Fibroblast of the aortic adventitia (primary cell): ENCODE results near the gene EPN2. TPM values are rescaled to one million over a fixed set of nuclear protein-coding genes. Genes with fewer than 3 reads are reported as not detected.
A peak's percentile ranks its signal among the peaks of the same experiment; 100 is the strongest.

Source experiments
- DNase-seq: peaks from one replicate; pipeline ENCODE4 v3.0.0-alpha.2; 2010; ENCODE audit warnings: low read depth
- H3K4me3 ChIP-seq: 2 replicates; pipeline ENCODE4 v1.5.1; 2011; ENCODE audit warnings: low read depth, mild to moderate bottlenecking, control low read depth, low read length, moderate library complexity
- total RNA-seq: library from RNA; depleted of rRNA; stranded (reverse); fragments of >200 nt; gene quantifications from 2 replicates; pipeline ENCODE4 v1.2.3, GENCODE V29; 2012; ENCODE audit warnings: low replicate concordance
- TF ChIP-seq, protein P1 (sequence below): IDR thresholded peaks from 2 replicates; pipeline ENCODE4 v1.5.1; 2011; ENCODE audit warnings: mild to moderate bottlenecking, low read length, control low read depth, inconsistent platforms; ENCODE audit not compliant: insufficient read depth

EPN2 gene
- total RNA-seq, 1 donor = 30.7 TPM

DNA sequence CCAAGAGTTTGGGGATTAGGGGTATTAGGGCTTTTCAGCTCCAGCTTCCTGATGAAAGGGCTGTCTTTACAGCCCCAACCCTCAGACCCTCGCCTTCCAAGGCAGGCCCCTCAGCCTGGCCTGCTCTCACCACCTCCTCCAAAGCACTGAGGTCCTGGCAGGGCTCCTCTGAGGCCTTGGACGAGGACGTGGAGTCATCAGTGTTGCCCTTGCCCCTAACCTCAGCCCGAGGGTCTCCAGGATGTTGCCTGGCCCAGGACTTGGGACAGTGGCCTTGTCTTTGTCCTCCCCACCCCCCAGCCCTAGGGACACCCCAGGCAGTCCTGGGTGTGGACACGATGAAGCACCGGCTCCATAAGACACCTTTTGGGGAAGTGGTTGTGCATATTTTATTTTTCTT, 97.2 kb downstream of the EPN2 start:
- H3K4me3 ChIP-seq = no peak overlapping the region
- DNase-seq = no peak
- TF ChIP-seq, protein P1, sequence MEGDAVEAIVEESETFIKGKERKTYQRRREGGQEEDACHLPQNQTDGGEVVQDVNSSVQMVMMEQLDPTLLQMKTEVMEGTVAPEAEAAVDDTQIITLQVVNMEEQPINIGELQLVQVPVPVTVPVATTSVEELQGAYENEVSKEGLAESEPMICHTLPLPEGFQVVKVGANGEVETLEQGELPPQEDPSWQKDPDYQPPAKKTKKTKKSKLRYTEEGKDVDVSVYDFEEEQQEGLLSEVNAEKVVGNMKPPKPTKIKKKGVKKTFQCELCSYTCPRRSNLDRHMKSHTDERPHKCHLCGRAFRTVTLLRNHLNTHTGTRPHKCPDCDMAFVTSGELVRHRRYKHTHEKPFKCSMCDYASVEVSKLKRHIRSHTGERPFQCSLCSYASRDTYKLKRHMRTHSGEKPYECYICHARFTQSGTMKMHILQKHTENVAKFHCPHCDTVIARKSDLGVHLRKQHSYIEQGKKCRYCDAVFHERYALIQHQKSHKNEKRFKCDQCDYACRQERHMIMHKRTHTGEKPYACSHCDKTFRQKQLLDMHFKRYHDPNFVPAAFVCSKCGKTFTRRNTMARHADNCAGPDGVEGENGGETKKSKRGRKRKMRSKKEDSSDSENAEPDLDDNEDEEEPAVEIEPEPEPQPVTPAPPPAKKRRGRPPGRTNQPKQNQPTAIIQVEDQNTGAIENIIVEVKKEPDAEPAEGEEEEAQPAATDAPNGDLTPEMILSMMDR = no peak

DNA sequence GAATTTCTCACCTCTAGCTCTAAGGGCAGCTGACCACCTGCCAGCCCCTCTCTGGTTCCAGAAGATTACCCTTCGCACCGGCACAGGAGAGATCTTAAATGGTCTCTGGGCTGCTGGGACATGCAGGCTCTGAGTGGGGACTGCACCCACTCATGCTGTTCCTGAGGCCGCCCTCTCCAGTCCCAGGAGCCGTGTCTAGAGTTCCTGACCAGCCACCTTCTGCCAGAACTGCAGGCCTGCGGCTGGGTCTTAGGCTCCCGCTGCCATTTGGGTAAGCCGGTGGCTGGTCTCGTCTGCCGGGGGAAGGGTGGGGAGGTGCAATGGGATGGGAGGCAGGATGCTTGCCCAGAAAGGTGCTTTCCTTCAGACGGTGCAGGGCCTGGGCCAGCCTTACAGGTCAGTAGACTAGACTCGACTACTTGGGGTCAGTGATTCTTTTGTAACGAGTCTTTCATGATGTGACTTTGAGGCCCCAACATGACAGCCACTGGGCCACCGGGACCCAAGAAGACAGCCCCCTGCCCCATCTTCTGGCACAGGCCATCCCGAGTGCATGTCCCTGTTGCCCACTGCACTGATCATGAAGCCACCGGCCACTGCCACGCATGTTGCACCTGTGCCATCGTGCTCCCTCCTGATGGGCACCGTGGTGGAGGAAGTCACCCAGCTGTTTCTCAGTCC, 98.9 kb downstream of the EPN2 start:
- TF ChIP-seq, protein P1 = no peak
- no peak overlapping the region for H3K4me3 ChIP-seq
- no peak for DNase-seq

DNA sequence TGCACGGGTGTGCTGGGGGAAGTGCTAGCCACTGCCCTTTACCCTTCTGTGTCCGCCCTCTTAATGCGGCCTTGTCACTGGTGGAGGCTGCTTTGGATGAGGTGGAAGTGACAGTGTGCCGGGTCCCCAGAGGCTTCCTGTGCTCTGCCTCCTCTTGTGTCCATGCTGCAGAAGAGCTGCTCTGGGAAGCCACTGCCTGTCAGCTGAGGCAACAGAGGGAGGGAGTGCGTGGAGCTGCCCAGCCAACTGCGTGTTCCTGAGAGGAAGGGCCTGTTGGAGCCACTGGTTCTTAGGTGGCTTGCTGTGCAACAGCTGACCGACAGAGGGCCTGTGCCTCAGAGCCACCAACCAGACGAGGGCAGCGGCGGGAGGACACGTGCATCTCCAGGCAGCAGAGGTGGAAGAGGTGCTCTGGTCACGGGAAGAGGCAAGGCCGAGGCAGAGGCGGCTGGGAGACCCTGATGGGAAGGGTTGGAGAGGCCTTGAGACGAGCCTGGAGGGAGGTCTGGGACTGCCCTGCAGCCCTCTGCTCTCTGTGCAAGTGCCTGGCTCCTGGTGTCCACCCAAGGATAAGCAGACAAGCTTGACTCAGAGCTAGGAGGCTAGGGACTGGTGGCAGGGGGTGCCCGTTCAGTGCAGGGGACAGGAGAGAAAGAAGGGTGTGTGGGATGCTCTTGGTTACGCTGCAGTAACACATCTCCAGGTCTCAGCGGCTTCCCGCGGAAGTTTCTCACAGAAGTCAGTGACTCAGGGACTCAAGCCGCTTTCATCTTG, 100.0 kb downstream of the EPN2 start:
- no peak for DNase-seq
- TF ChIP-seq, protein P1 = no peak

DNA sequence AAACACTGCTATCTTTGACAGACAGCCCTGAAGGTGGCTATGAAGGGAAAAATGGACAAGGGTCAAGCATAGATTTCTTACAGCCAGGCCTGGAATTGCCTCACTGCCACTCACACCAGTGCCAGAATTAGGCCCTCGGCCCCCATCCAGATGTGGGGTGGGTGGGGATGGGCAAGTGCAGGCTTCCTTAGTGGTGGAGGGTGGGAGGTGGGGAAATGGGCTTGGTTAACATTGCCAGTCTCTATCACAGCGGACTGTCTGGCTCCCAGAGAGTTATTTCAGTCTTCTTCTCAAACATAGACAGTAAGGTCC, 100.5 kb downstream of the EPN2 start:
- no peak overlapping the region for H3K4me3 ChIP-seq
- DNase-seq = peak; percentile 9
- TF ChIP-seq, protein P1 = no peak

More for the DNA sequence above, 100.0 kb downstream of the EPN2 start:
- no peak overlapping the region for H3K4me3 ChIP-seq

DNA sequence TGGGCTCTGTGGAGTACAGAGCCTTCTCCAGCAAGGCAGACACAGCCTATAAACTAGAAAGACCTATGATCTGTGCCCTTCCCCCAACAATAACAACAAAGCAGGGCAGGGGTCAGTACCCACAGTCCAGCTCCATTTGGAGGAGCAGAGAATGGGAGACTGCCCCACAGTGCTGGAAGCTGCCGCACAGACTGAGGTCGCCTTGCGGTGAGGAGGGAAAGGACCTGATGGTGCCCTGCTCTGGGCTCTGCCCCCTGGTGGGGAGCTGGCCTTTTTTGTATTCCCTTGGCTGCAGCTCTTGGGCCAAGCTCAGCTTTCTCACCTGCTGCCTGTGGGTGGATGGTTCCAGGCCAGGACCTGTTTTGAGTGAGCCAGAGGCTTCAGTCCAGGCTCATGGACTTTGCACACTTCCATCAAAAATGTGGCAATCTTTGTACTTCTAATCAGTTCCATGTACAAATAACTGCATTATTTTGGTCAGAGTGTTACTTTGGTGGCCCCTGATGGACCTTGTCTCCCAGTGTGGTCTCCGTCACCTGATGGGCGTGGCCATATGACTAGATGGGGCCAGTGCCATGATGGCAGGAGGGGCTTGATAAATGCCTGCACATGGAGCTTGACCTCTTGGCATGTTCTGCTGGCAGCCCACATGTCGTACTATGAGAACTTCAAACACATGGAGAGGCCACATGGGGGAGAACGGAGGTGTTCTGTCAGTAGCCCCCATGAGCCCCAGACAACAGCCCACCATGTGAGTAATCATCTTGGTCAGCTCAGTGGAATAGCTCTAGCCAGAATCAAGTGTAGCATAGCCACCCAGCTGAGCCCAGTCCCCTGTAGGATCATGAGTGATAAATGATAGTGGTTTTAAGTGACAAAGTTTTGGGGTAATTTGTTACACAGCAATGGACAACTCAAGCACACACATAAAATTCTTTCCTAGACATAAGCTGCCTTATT, 101.1 kb downstream of the EPN2 start:
- DNase-seq = peak; percentile 28
- H3K4me3 ChIP-seq = no peak overlapping the region
- TF ChIP-seq, protein P1 = peak; percentile 51

DNA sequence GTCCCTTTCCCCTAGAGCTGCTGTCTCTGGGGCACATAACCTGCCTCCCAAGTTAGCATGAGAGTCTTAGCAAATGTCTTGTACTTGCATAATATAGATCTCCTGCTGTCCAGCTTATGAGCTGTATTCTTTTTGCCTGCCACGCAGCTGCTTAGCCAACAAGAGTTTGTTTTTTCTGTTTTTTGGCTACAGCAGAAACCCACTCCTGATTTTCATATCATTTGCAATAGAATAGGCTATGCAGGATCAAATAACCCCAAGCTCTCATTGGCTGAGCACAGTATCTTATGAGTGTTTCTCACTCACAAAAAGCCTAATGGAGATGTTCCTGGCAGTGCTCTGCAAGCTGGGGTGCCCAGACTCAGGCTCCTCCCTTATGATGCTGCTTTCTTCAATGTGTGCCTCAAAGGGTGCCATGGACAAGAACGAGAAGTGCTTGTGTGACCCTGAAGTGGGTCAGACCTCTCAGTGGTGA, 102.2 kb downstream of the EPN2 start:
- peak; percentile 40 for DNase-seq
- no peak overlapping the region for H3K4me3 ChIP-seq
- TF ChIP-seq, protein P1 = no peak
